B cell (primary cell): ENCODE measurements around the gene TRIM28. TPM values are rescaled to one million over a fixed set of nuclear protein-coding genes. Genes with fewer than 3 reads are reported as not detected.

Experiments used
- ATAC-seq: fragments of 200-7000 bp; cut with Tn5 transposase; one replicate; pipeline ENCODE4 v1.10.0; 2021; ENCODE audit warnings: low read depth, mild to moderate bottlenecking, moderate number of reproducible peaks, moderate library complexity
- CTCF ChIA-PET: fragments of 350-600 bp; sonication (Branson Sonifier 250); formaldehyde crosslinking; loops from one replicate; lab custom pipeline; 2021; ENCODE audit warnings: antibody characterized with exemption, inconsistent platforms; lab: Charles Lee
- POLR2A ChIA-PET: fragments of 350-600 bp; sonication (Branson Sonifier 250); formaldehyde crosslinking; loops from one replicate; lab custom pipeline; 2021; ENCODE audit warnings: antibody characterized with exemption; lab: Charles Lee
- DNase-seq: peaks from one replicate; pipeline ENCODE4 v3.0.0; 2013
- H2AFZ ChIP-seq: 2 replicates; pipeline ENCODE4 v1.6.1; 2012; ENCODE audit warnings: mild to moderate bottlenecking, low read depth, low read length; ENCODE audit not compliant: insufficient read depth, poor library complexity, severe bottlenecking
- H3K27ac ChIP-seq, 2 donors: 1 replicate in 1 of 2; 2 replicates in 1 of 2; pipeline ENCODE4 v1.5.1; 2012 to 2013; ENCODE audit warnings: low read length in 2 of 2, mild to moderate bottlenecking in 2 of 2, moderate library complexity in 1 of 2
- H3K27me3 ChIP-seq, 4 experiments: fragments of 200-600 bp in 1 of 4; sonication (generic) in 1 of 4; replicated peaks in 1 of 4; 1 replicate in 2 of 4; 2 replicates in 2 of 4; pipeline versions ENCODE4 v1.6.1 to v1.7.0; 2013 to 2016; ENCODE audit warnings: low read length in 3 of 4, mild to moderate bottlenecking in 2 of 4, mixed read lengths in 1 of 4, moderate library complexity in 1 of 4; ENCODE audit not compliant: insufficient read depth in 4 of 4, control insufficient read depth in 3 of 4; ENCODE audit errors: control extremely low read depth in 1 of 4
- H3K36me3 ChIP-seq, 2 experiments: replicated peaks in 1 of 2; 1 replicate in 1 of 2; 2 replicates in 1 of 2; pipeline versions ENCODE4 v1.6.1 to v1.7.1; 2013; ENCODE audit warnings: low read length in 1 of 2; ENCODE audit not compliant: insufficient read depth in 2 of 2, control insufficient read depth in 1 of 2; ENCODE audit errors: control extremely low read depth in 1 of 2, extremely low read depth in 1 of 2
- H3K4me1 ChIP-seq, 2 donors: fragments of 200-600 bp in 1 of 2; sonication (generic) in 1 of 2; 1 replicate in 1 of 2; 2 replicates in 1 of 2; pipeline versions ENCODE4 v1.5.1 to v1.6.1; 2013 to 2017; ENCODE audit warnings: low read length in 2 of 2; ENCODE audit not compliant: control insufficient read depth in 2 of 2, insufficient read depth in 2 of 2
- H3K4me2 ChIP-seq: replicated peaks from 2 replicates; pipeline ENCODE3; 2012; ENCODE audit warnings: mild to moderate bottlenecking, low read depth, low read length; ENCODE audit not compliant: poor library complexity, severe bottlenecking
- H3K4me3 ChIP-seq, 5 experiments: fragments of 200-600 bp in 1 of 5; sonication (generic) in 1 of 5; 1 replicate in 3 of 5; 2 replicates in 2 of 5; pipeline versions ENCODE4 v1.5.1 to v1.7.0; 2011 to 2016; ENCODE audit warnings: low read length in 4 of 5, mild to moderate bottlenecking in 4 of 5, low read depth in 2 of 5, control low read depth in 1 of 5, moderate library complexity in 1 of 5; ENCODE audit not compliant: insufficient read depth in 1 of 5; ENCODE audit errors: control extremely low read depth in 1 of 5, extremely low read depth in 1 of 5
- H3K79me2 ChIP-seq: fragments of 200-600 bp; sonication (generic); one replicate; pipeline ENCODE4 v1.6.0; 2016; ENCODE audit warnings: low read length; ENCODE audit not compliant: control insufficient read depth, insufficient read depth
- H3K9ac ChIP-seq: fragments of 200-600 bp; sonication (generic); 2 replicates; pipeline ENCODE4 v1.6.1; 2017; ENCODE audit warnings: mild to moderate bottlenecking, low read length, moderate library complexity
- H3K9me3 ChIP-seq, 3 donors: one replicate each; pipeline versions ENCODE4 v1.6.1 to v1.7.1; 2013; ENCODE audit warnings: low read length in 2 of 3; ENCODE audit not compliant: control insufficient read depth in 2 of 3, insufficient read depth in 1 of 3; ENCODE audit errors: control extremely low read depth in 1 of 3
- H4K20me1 ChIP-seq: 2 replicates; pipeline ENCODE4 v1.6.0; 2012; ENCODE audit warnings: mild to moderate bottlenecking, low read length; ENCODE audit not compliant: insufficient read depth, control insufficient read depth, poor library complexity, severe bottlenecking
- H3K27ac Mint-ChIP-seq: one replicate; pipeline ENCODE4 v1.8.0; 2021; ENCODE audit warnings: mixed read lengths
- H3K27me3 Mint-ChIP-seq: one replicate; pipeline ENCODE4 v1.8.0; 2021; ENCODE audit warnings: mixed read lengths
- H3K4me1 Mint-ChIP-seq: one replicate; pipeline ENCODE4 v1.8.0; 2021; ENCODE audit warnings: mixed read lengths
- H3K4me3 Mint-ChIP-seq: one replicate; pipeline ENCODE4 v1.8.0; 2021; ENCODE audit warnings: mixed read lengths
- H3K9me3 Mint-ChIP-seq: one replicate; pipeline ENCODE4 v1.8.0; 2022; ENCODE audit warnings: mixed read lengths; ENCODE audit not compliant: insufficient read depth
- CTCF ChIP-seq: fragments of 200-600 bp; IDR thresholded peaks from one replicate; pipeline ENCODE4 v1.8.0; 2022; ENCODE audit warnings: antibody characterized with exemption, mild to moderate bottlenecking
- EZH2 ChIP-seq: IDR thresholded peaks from 2 replicates; pipeline ENCODE4 v1.6.1; 2012; ENCODE audit warnings: borderline replicate concordance, low read depth, mild to moderate bottlenecking, moderate library complexity, low read length; ENCODE audit not compliant: insufficient read depth, poor library complexity, severe bottlenecking
- whole genome bisulfite sequencing: methylation state at CpG from one replicate; pipeline ENCODE4 v1.1.5; 2013; ENCODE audit warnings: missing lambda C conversion rate; ENCODE audit not compliant: insufficient coverage; 5-methylcytosine and 5-hydroxymethylcytosine counted together
- intact Hi-C: fragments of 100-400 bp; cut with micrococcal nuclease; formaldehyde crosslinking; loops from one replicate; pipeline ENCODE4 v1.10.0; 2022
- polyA plus RNA-seq: library from polyadenylated mRNA; depleted of rRNA; stranded (reverse); fragments of >200 nt; gene quantifications from 2 replicates; pipeline ENCODE4 v1.2.3, GENCODE V29; 2012
- total RNA-seq, 2 donors: library from RNA; stranded (reverse); fragments of 120-200 nt in 1 of 2; gene quantifications; 1 replicate in 1 of 2; 2 replicates in 1 of 2; pipeline versions ENCODE4 v1.2.3 to v1.2.4, GENCODE V29; 2013 to 2022

TRIM28 gene
- total and polyA plus RNA-seq, 2 donors (not counting 1 experiment from before 2014, with no cell fraction given): 370 to 569 TPM

- Histone ChIP-seq H3K9ac (peak overlapping the region; percentile 50), H3K27ac (no peak overlapping the region), H3K9me3 (peaks cover 0 to 9% (median 0%) of the 10 kb centered on the region in 3 donors), H3K4me1 (peaks cover 24 to 35% of the 10 kb centered on the region in 2 donors), H4K20me1 (peaks cover 7% of the 10 kb centered on the region), H3K4me3 (peak overlapping the region; percentile 26 to 59 (median 36)), H3K27me3 (no peaks in the 10 kb centered on the region), H3K79me2 (peaks cover 1% of the 10 kb centered on the region), H3K36me3 (peaks cover 0 to 3% of the 10 kb centered on the region in 2 experiments), H3K4me2 (peak overlapping the region; percentile 87), H2AFZ (peak overlapping the region; percentile 60)
- intact Hi-C loops: no loop called here
- WGBS: 3% methylated on average over 40 of the region's 40 CpGs
- ChIA-PET CTCF (interaction anchor here (0.6 to 3.3 kb wide), 3 partner anchors 9 to 43 kb away, joined by 3 to 10 read pairs (median 3); partner anchors contain the start of gene MZF1), POLR2A (interaction anchor here (1.2 to 1.6 kb wide), 3 partner anchors 9 to 43 kb away, joined by 3 to 8 read pairs (median 7); partner anchors contain the start of genes CHMP2A and ZBTB45)
- ATAC-seq (no peak), DNase-seq (no peak)
- peak overlapping the region; percentile 87 for H3K27ac Mint-ChIP-seq
- H3K4me3 Mint-ChIP-seq: peak overlapping the region; percentile 96
- H3K9me3 Mint-ChIP-seq: no peaks in the 10 kb centered on the region
- TF ChIP-seq EZH2 (no peak), CTCF (no peak)
- H3K27me3 Mint-ChIP-seq: no peaks in the 10 kb centered on the region
- H3K4me1 Mint-ChIP-seq: peaks cover 49% of the 10 kb centered on the region
Measured at GRCh38 chr19:58563034-58563573, 19.2 kb downstream of the TRIM28 start.

GRCh38 chr19:58563823-58564222 is 20.0 kb downstream of the TRIM28 start:
- H3K27me3 Mint-ChIP-seq: no peaks in the 10 kb centered on the region
- Histone ChIP-seq H3K27me3 (no peaks in the 10 kb centered on the region), H3K9me3 (peaks cover 0 to 9% (median 0%) of the 10 kb centered on the region in 3 donors), H3K9ac (no peak overlapping the region), H3K4me2 (peak overlapping the region; percentile 87), H4K20me1 (peaks cover 7% of the 10 kb centered on the region), H3K36me3 (peaks cover 0 to 3% of the 10 kb centered on the region in 2 experiments), H2AFZ (no peak overlapping the region), H3K4me3 (no peak overlapping the region), H3K79me2 (peaks cover 3% of the 10 kb centered on the region), H3K27ac (no peak overlapping the region), H3K4me1 (peaks cover 24 to 35% of the 10 kb centered on the region in 2 donors)
- POLR2A ChIA-PET: interaction anchor here (1.4 kb wide), 1 partner anchor 9 kb away, joined by 3 read pairs; the partner anchor contains the start of gene CHMP2A
- DNase-seq (no peak), ATAC-seq (no peak)
- intact Hi-C loops: no loop called here
- H3K4me3 Mint-ChIP-seq: peak overlapping the region; percentile 96
- H3K27ac Mint-ChIP-seq: peak overlapping the region; percentile 87
- H3K9me3 Mint-ChIP-seq: no peaks in the 10 kb centered on the region
- H3K4me1 Mint-ChIP-seq: peaks cover 47% of the 10 kb centered on the region
- CTCF ChIA-PET: interaction anchor here (1.1 to 1.3 kb wide), 2 partner anchors 9 to 18 kb away, joined by 3 to 6 read pairs; partner anchors contain the start of gene CHMP2A
- TF ChIP-seq CTCF: no peak
- TF ChIP-seq EZH2: no peak
- WGBS: 89% methylated on average over 5 of the region's 6 CpGs
